Transverse colon (tissue), 4 donors: ENCODE results near the gene PACSIN1. TPM values are rescaled to one million over a fixed set of nuclear protein-coding genes. Genes with fewer than 3 reads are reported as not detected.
A peak's percentile ranks its signal among the peaks of the same experiment; 100 is the strongest.

Experiments used
- DNase-seq: peaks from one replicate; pipeline ENCODE4 v3.0.0-alpha.2; 2019
- H3K27ac ChIP-seq, 4 donors: fragments of 200-600 bp; sonication (generic); 2 replicates each; pipeline ENCODE4 v1.5.1; 2016 to 2018; ENCODE audit warnings: inconsistent platforms in 4 of 4
- H3K27me3 ChIP-seq: fragments of 200-600 bp; sonication (generic); 2 replicates; pipeline ENCODE4 v1.5.1; 2017; ENCODE audit warnings: inconsistent platforms
- H3K36me3 ChIP-seq, 4 donors: fragments of 200-600 bp; sonication (generic); 2 replicates each; pipeline ENCODE4 v1.5.1; 2017 to 2019; ENCODE audit warnings: inconsistent platforms in 4 of 4
- H3K4me1 ChIP-seq, 4 donors: fragments of 200-600 bp; sonication (generic); 2 replicates each; pipeline ENCODE4 v1.5.1; 2017 to 2020; ENCODE audit warnings: inconsistent platforms in 4 of 4
- H3K4me3 ChIP-seq, 4 donors: fragments of 200-600 bp; sonication (generic); 1 replicate in 1 of 4; 2 replicates in 3 of 4; pipeline versions ENCODE4 v1.5.1 to v1.6.1; 2017 to 2019; ENCODE audit warnings: inconsistent platforms in 4 of 4
- H3K9me3 ChIP-seq, 2 donors: fragments of 200-600 bp; sonication (generic); 2 replicates each; pipeline ENCODE4 v1.5.1; 2017 to 2019; ENCODE audit warnings: inconsistent platforms in 2 of 2
- EP300 ChIP-seq: sonication (generic); formaldehyde crosslinking; IDR thresholded peaks from one replicate; pipeline ENCODE4 v1.6.1; 2017; ENCODE audit warnings: antibody characterized with exemption, low read depth
- POLR2A ChIP-seq: fragments of 450-650 bp; IDR thresholded peaks from one replicate; pipeline ENCODE4 v1.6.1; 2016; ENCODE audit warnings: antibody characterized with exemption, mild to moderate bottlenecking, moderate library complexity
- POLR2AphosphoS5 ChIP-seq, 3 donors: sonication (generic); formaldehyde crosslinking; IDR thresholded peaks; one replicate each; pipeline ENCODE4 v1.6.1; 2016; ENCODE audit warnings: antibody characterized with exemption in 3 of 3
- WGBS, 2 donors: methylation state at CpG; one replicate each; pipeline ENCODE4 v1.1.5; 2018; ENCODE audit warnings: low coverage in 1 of 2; 5-methylcytosine and 5-hydroxymethylcytosine counted together
- in situ Hi-C, 4 donors: fragments of 200-750 bp; cut with MboI; loops; one replicate each; pipeline versions ENCODE4 v1.15.0 to v1.15.1; 2017; ENCODE audit warnings: low sequenced_read_pairs in 3 of 4, low pct_ligation_motif_present in 1 of 4, low pct_unique_long_range_greater_than_20kb in 1 of 4
- intact Hi-C: fragments of 100-400 bp; cut with DNase I; formaldehyde crosslinking; loops from one replicate; pipeline ENCODE4 v1.15.1; 2023; ENCODE audit warnings: low total_unique reads
- total RNA-seq, 4 donors: library from RNA; depleted of rRNA; stranded (reverse); fragments of >200 nt; gene quantifications; one replicate each; pipeline ENCODE4 v1.1.0, GENCODE V29; 2016
- TF ChIP-seq, protein P1 (sequence below), 5 experiments: fragments of 200-600 bp in 3 of 5; fragments of 450-650 bp in 2 of 5; sonication (generic) in 3 of 5; IDR thresholded peaks; 1 replicate in 2 of 5; 2 replicates in 3 of 5; pipeline ENCODE4 v1.5.1; 2016 to 2017; ENCODE audit warnings: antibody characterized with exemption in 5 of 5, inconsistent platforms in 3 of 5, mild to moderate bottlenecking in 2 of 5, moderate library complexity in 1 of 5

The PACSIN1 gene
- total RNA-seq, 4 donors from 2014 or later, result 0.27 to 1.9 TPM; not detected in 2

DNA sequence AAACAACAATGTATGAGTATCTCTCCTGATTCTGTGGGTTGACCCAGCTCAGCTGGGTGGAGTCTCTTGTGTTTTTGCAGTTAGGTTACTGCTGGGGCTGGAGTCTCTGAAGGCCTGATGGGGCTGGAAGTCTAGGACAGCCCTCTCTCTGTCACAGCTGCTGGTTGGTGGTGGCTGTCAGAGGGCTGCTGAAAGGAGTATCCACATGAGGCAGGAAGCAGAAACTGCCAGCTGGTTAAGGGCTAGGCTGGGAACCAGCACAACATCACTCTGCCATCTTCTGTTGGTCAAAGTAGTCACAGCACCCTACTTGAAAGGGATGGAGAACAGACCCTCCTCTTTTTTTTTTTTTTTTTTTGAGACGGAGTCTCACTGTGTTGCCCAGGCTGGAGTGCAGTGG lies 10.0 kb upstream of the PACSIN1 start:
- Histone ChIP-seq H3K9me3 (no peaks in the 10 kb centered on the region), H3K36me3 (no peaks in the 10 kb centered on the region), H3K27me3 (no peaks in the 10 kb centered on the region), H3K27ac (no peak overlapping the region), H3K4me1 (no peaks in the 10 kb centered on the region), H3K4me3 (no peak overlapping the region)
- WGBS, 2 donors, result 88% methylated on average over 1 of the region's 1 CpG
- in situ Hi-C loops (loop anchor here in 3 of 4 donors (25.0 kb wide), 1 partner anchor 156 kb away; no protein-coding TSS in a partner anchor), intact Hi-C loops (no loop called here)
- TF ChIP-seq, protein P1, sequence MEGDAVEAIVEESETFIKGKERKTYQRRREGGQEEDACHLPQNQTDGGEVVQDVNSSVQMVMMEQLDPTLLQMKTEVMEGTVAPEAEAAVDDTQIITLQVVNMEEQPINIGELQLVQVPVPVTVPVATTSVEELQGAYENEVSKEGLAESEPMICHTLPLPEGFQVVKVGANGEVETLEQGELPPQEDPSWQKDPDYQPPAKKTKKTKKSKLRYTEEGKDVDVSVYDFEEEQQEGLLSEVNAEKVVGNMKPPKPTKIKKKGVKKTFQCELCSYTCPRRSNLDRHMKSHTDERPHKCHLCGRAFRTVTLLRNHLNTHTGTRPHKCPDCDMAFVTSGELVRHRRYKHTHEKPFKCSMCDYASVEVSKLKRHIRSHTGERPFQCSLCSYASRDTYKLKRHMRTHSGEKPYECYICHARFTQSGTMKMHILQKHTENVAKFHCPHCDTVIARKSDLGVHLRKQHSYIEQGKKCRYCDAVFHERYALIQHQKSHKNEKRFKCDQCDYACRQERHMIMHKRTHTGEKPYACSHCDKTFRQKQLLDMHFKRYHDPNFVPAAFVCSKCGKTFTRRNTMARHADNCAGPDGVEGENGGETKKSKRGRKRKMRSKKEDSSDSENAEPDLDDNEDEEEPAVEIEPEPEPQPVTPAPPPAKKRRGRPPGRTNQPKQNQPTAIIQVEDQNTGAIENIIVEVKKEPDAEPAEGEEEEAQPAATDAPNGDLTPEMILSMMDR (IDR thresholded peaks at IDR 0.05), result no peak
- DNase-seq, result no peak

DNA sequence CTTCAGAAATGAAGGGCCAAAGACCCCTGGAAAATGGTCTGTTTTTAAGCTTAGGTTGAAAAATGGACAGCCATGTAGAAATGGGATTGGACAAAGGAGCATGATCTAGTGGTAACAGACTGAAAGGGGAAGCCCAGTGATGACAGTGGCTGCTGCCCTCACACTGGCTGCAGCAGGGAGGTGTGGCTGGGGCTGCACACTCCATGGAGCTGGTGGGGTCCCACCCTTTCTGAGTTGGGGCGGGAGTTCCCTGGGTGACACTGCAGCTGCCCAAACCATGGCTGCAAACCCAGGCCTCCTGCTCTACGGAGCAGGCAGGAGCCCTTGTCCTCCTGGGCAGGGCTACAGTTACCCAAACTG lies 8.5 kb upstream of the PACSIN1 start:
- TF ChIP-seq, protein P1 (IDR thresholded peaks at IDR 0.05), result no peak
- TF ChIP-seq POLR2A (no peak), EP300 (no peak), POLR2AphosphoS5 (IDR thresholded peaks at IDR 0.05) (no peak)
- WGBS, 2 donors, result 90% methylated on average over 2 of the region's 2 CpGs; no CpG with 5 or more reads in 1 of the 2 donors
- DNase-seq, result no peak
- no peaks in the 10 kb centered on the region for H3K9me3 ChIP-seq
- intact Hi-C loops, result no loop called here
- no peaks in the 10 kb centered on the region for H3K36me3 ChIP-seq
- in situ Hi-C loops, result loop anchor here in 3 of 4 donors (25.0 kb wide), 1 partner anchor 155 kb away; no protein-coding TSS in a partner anchor
- H3K4me3 ChIP-seq, result no peak overlapping the region
- H3K27ac ChIP-seq, result no peak overlapping the region
- H3K27me3 ChIP-seq, result no peaks in the 10 kb centered on the region
- H3K4me1 ChIP-seq, result no peaks in the 10 kb centered on the region

DNA sequence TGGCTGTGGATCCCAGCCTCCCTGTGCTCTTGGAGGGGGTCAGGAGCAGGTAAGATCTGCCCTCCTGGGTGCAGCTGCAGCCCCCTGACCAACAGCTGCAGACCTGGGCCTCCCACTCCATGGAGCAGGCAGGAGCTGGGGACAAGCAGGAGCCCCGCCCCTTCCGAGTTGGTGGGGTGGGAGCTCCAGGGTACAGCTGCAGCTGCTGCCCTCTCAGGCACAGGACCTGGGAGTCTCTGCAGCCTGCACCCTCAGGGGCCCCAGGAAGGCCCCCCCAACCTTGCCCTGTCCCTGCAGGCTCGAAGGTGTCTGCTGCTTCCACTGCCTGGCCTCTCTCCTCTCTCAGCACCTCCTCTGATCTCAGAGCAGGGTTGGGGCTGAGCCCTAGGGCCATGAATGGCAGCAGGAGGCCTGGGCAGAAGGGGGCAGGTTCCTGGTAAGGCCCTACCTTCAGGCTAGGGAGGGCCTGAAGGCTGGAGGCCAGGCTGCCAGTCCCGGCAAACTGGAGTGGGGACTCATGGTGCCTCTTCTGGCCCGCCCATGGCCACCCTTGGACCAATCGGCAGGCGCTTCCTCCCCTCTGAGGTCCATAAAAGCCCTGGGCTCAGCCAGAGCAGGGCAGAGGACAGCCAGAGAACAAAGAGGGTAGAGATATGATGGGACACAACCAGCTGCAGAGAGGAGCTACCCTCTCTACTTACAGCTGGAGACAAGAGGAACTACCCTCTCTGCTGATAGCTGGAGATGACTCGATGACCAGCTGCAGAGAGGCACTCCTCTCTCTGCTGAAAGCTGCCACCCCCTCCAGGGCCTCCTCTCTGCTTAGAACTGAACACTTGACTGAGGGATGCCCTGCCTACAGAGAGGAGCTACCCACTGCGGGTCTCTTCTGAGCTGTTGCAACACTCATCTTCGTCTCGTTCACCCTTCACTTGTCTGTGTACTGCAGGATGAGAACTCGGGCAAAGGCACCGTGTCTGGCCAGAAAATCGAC lies 7.8 kb upstream of the PACSIN1 start:
- Histone ChIP-seq H3K9me3 (no peaks in the 10 kb centered on the region), H3K36me3 (no peaks in the 10 kb centered on the region), H3K27ac (no peak overlapping the region), H3K27me3 (no peaks in the 10 kb centered on the region), H3K4me3 (no peak overlapping the region), H3K4me1 (no peaks in the 10 kb centered on the region)
- DNase-seq, result no peak
- WGBS, 2 donors, result 70 to 83% methylated on average over 2 to 14 of the region's 14 CpGs
- TF ChIP-seq, protein P1 (IDR thresholded peaks at IDR 0.05), result no peak
- TF ChIP-seq POLR2AphosphoS5 (IDR thresholded peaks at IDR 0.05) (no peak), EP300 (no peak), POLR2A (no peak)
- in situ Hi-C loops, result loop anchor here in 3 of 4 donors (25.0 kb wide), 1 partner anchor 154 kb away; no protein-coding TSS in a partner anchor
- intact Hi-C loops, result no loop called here

DNA sequence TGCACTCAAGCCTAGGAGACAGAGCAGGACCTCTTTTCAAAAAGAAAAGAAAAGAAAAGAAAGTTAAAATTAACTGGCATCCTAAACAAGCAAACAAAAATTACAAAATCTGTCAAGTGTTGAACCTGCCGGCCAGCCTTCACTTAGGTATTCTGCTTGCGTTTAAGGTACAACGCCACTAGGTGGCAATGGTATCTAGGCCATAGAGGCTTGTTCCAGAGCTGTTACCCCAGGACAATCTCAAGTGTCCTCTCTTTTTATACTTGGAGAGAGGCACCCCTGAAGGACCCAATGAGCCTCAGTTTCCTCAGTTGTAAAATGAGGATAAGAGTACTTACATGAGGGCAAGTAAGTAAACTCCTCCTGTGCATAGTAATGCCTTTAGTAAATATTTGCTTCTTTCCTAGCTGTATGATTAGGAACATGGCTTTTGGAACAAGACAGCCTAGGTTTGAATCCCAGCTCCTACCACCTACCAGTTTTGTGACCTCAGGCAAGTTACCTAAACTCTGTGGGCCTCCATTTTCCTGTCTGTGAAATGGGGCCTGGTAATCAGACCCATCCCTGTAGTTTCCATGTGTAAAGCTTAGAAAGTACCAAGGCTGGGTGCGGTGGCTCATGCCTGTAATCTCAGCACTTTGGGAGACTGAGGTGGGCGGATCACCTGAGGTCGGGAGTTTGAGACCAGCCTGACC lies 5.8 kb upstream of the PACSIN1 start:
- H3K9me3 ChIP-seq, result no peaks in the 10 kb centered on the region
- peaks cover 17% of the 10 kb centered on the region for H3K27me3 ChIP-seq
- intact Hi-C loops, result no loop called here
- no peak for TF ChIP-seq POLR2AphosphoS5 (IDR thresholded peaks at IDR 0.05)
- TF ChIP-seq, protein P1 (IDR thresholded peaks at IDR 0.05), result peak; percentile 52 to 70 (median 66)
- no peak for TF ChIP-seq POLR2A
- TF ChIP-seq EP300, result no peak
- in situ Hi-C loops, result loop anchor here in 3 of 4 donors (25.0 kb wide), 1 partner anchor 152 kb away; no protein-coding TSS in a partner anchor
- H3K4me3 ChIP-seq, result no peak overlapping the region
- 4 to 57% methylated on average over 3 to 6 of the region's 6 CpGs for WGBS, 2 donors
- no peaks in the 10 kb centered on the region for H3K36me3 ChIP-seq
- no peak overlapping the region for H3K27ac ChIP-seq
- DNase-seq, result peak; percentile 55
- no peaks in the 10 kb centered on the region for H3K4me1 ChIP-seq
